ENCODE results near the gene ASRGL1. TPM values are rescaled to one million over a fixed set of nuclear protein-coding genes. Genes with fewer than 3 reads are reported as not detected.
"Not testable (repeated sequence)": the region's sequence is repeated elsewhere in the genome, so short reads cannot be mapped to it uniquely, and the experiment has no call there.

ASRGL1 gene
- total RNA-seq, 1 donor from 2014 or later: 3.2 TPM

GRCh38 chr11:62359475-62359874, 22.2 kb downstream of the ASRGL1 start:
- no peaks in the 10 kb centered on the region for H4K20me1 ChIP-seq (ENCODE audit: insufficient read depth, low read length)
- H3K27ac ChIP-seq (ENCODE audit: low read depth, low read length): no peak overlapping the region
- H3K4me1 ChIP-seq (ENCODE audit: insufficient read depth, low read length): no peaks in the 10 kb centered on the region
- Mint-ChIP-seq H3K4me1 (ENCODE audit: low read depth, unreplicated experiment) (no peaks in the 10 kb centered on the region), H3K27me3 (ENCODE audit: low read depth, unreplicated experiment) (no peaks in the 10 kb centered on the region), H3K9me3 (ENCODE audit: unreplicated experiment) (no peaks in the 10 kb centered on the region), H3K36me3 (ENCODE audit: low read depth, unreplicated experiment) (no peaks in the 10 kb centered on the region), H3K27ac (ENCODE audit: unreplicated experiment) (no peak overlapping the region), H3K4me3 (ENCODE audit: unreplicated experiment) (no peak overlapping the region)
- no peak overlapping the region for H3K4me2 ChIP-seq (ENCODE audit: low read length)
- no peaks in the 10 kb centered on the region for H3K9me3 ChIP-seq (ENCODE audit: insufficient read depth, low read depth, low read length)
- H2AFZ ChIP-seq (ENCODE audit: low read depth, low read length): no peak overlapping the region
- no peaks in the 10 kb centered on the region for H3K36me3 ChIP-seq (ENCODE audit: insufficient read depth, low read length)
- no peaks in the 10 kb centered on the region for H3K79me2 ChIP-seq (ENCODE audit: insufficient read depth, low read length)
- no peak overlapping the region for H3K4me3 ChIP-seq (ENCODE audit: insufficient read depth, low read depth, low read length)
- TF ChIP-seq, protein P1, sequence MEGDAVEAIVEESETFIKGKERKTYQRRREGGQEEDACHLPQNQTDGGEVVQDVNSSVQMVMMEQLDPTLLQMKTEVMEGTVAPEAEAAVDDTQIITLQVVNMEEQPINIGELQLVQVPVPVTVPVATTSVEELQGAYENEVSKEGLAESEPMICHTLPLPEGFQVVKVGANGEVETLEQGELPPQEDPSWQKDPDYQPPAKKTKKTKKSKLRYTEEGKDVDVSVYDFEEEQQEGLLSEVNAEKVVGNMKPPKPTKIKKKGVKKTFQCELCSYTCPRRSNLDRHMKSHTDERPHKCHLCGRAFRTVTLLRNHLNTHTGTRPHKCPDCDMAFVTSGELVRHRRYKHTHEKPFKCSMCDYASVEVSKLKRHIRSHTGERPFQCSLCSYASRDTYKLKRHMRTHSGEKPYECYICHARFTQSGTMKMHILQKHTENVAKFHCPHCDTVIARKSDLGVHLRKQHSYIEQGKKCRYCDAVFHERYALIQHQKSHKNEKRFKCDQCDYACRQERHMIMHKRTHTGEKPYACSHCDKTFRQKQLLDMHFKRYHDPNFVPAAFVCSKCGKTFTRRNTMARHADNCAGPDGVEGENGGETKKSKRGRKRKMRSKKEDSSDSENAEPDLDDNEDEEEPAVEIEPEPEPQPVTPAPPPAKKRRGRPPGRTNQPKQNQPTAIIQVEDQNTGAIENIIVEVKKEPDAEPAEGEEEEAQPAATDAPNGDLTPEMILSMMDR (IDR thresholded peaks at IDR 0.05; ENCODE audit: insufficient read depth, low read depth, low read length): no peak
- H3K9ac ChIP-seq (ENCODE audit: low read length): no peak overlapping the region
- no peak for DNase-seq (ENCODE audit: low read depth)
- no peak for FAIRE-seq
- H3K27me3 ChIP-seq (ENCODE audit: insufficient read depth, low read length): no peaks in the 10 kb centered on the region

DNA sequence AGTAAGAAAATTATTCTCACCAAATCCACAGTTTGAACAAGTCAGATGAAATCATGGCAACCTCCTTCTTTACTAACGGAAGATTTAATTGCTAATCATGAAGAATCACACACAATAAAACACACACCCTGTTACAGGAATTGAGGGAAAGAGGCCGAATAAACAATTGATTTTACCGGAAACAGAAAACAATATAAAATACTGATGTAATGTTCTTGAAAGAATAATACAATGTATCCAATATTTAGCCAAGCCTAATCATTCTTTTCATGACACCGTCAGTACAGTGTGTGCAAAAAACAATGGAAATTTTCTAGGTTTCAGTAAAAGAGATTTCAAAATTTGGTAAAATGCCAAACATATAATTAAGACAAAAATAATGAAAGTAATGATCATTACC, 23.4 kb downstream of the ASRGL1 start:
- H3K4me3 Mint-ChIP-seq (ENCODE audit: unreplicated experiment): no peak overlapping the region
- TF ChIP-seq, protein P1 (IDR thresholded peaks at IDR 0.05; ENCODE audit: insufficient read depth, low read depth, low read length): no peak
- no peak for TF ChIP-seq EZH2 (IDR thresholded peaks at IDR 0.05; ENCODE audit: insufficient read depth, low read length)
- Histone ChIP-seq H3K4me1 (ENCODE audit: insufficient read depth, low read length) (no peaks in the 10 kb centered on the region), H3K27ac (ENCODE audit: low read depth, low read length) (no peak overlapping the region), H3K4me3 (ENCODE audit: insufficient read depth, low read depth, low read length) (no peak overlapping the region), H2AFZ (ENCODE audit: low read depth, low read length) (no peak overlapping the region), H3K9me3 (ENCODE audit: insufficient read depth, low read depth, low read length) (no peaks in the 10 kb centered on the region), H3K36me3 (ENCODE audit: insufficient read depth, low read length) (no peaks in the 10 kb centered on the region), H3K4me2 (ENCODE audit: low read length) (no peak overlapping the region), H3K79me2 (ENCODE audit: insufficient read depth, low read length) (no peaks in the 10 kb centered on the region), H4K20me1 (ENCODE audit: insufficient read depth, low read length) (no peaks in the 10 kb centered on the region), H3K27me3 (ENCODE audit: insufficient read depth, low read length) (no peaks in the 10 kb centered on the region), H3K9ac (ENCODE audit: low read length) (no peak overlapping the region)
- no peaks in the 10 kb centered on the region for H3K9me3 Mint-ChIP-seq (ENCODE audit: unreplicated experiment)
- H3K27ac Mint-ChIP-seq (ENCODE audit: unreplicated experiment): no peak overlapping the region
- DNase-seq (ENCODE audit: low read depth) (no peak), FAIRE-seq (no peak)
- H3K36me3 Mint-ChIP-seq (ENCODE audit: low read depth, unreplicated experiment): no peaks in the 10 kb centered on the region
- no peaks in the 10 kb centered on the region for H3K4me1 Mint-ChIP-seq (ENCODE audit: low read depth, unreplicated experiment)
- H3K27me3 Mint-ChIP-seq (ENCODE audit: low read depth, unreplicated experiment): no peaks in the 10 kb centered on the region

GRCh38 chr11:62368861-62369477, 31.7 kb downstream of the ASRGL1 start:
- not testable (repeated sequence) for H3K4me3 Mint-ChIP-seq (ENCODE audit: unreplicated experiment); H3K36me3 ChIP-seq (ENCODE audit: insufficient read depth, low read length); DNase-seq (ENCODE audit: low read depth); H3K79me2 ChIP-seq (ENCODE audit: insufficient read depth, low read length); H3K4me1 Mint-ChIP-seq (ENCODE audit: low read depth, unreplicated experiment); H4K20me1 ChIP-seq (ENCODE audit: insufficient read depth, low read length); H3K9me3 ChIP-seq (ENCODE audit: insufficient read depth, low read depth, low read length); H3K4me1 ChIP-seq (ENCODE audit: insufficient read depth, low read length); H3K27ac Mint-ChIP-seq (ENCODE audit: unreplicated experiment); H3K27me3 ChIP-seq (ENCODE audit: insufficient read depth, low read length); H3K4me2 ChIP-seq (ENCODE audit: low read length); H3K9ac ChIP-seq (ENCODE audit: low read length); H3K9me3 Mint-ChIP-seq (ENCODE audit: unreplicated experiment); H3K27ac ChIP-seq (ENCODE audit: low read depth, low read length); H2AFZ ChIP-seq (ENCODE audit: low read depth, low read length); H3K27me3 Mint-ChIP-seq (ENCODE audit: low read depth, unreplicated experiment); H3K4me3 ChIP-seq (ENCODE audit: insufficient read depth, low read depth, low read length); H3K36me3 Mint-ChIP-seq (ENCODE audit: low read depth, unreplicated experiment); FAIRE-seq

Measured in astrocyte (in vitro differentiated cells and primary cell).